Mesenchymal stem cell (in vitro differentiated cells and primary cell): Measurements from ENCODE around the gene TUBE1.

Experiments used
- DNase-seq: peaks from one replicate; pipeline ENCODE4 v3.0.0-alpha.2; 2013
- H2AFZ ChIP-seq: one replicate; pipeline ENCODE4 v1.6.1; 2013; ENCODE audit warnings: low read depth, mild to moderate bottlenecking, control low read depth, inconsistent platforms, low read length, moderate library complexity
- H2AK5ac ChIP-seq: 2 replicates; pipeline ENCODE4 v1.6.1; 2013; ENCODE audit warnings: low read length, moderate library complexity, mild to moderate bottlenecking, inconsistent platforms; ENCODE audit not compliant: severe bottlenecking
- H2BK120ac ChIP-seq: one replicate; pipeline ENCODE4 v1.6.1; 2013; ENCODE audit warnings: low read depth, mild to moderate bottlenecking, inconsistent platforms, low read length, moderate library complexity
- H2BK12ac ChIP-seq, 2 experiments: one replicate each; pipeline ENCODE4 v1.6.1; 2013; ENCODE audit warnings: inconsistent platforms in 2 of 2, low read length in 2 of 2, mild to moderate bottlenecking in 2 of 2, moderate library complexity in 2 of 2, control low read depth in 1 of 2
- H2BK15ac ChIP-seq: one replicate; pipeline ENCODE4 v1.6.1; 2013; ENCODE audit warnings: mild to moderate bottlenecking, low read depth, inconsistent platforms; ENCODE audit not compliant: poor library complexity, severe bottlenecking
- H2BK5ac ChIP-seq: 2 replicates; pipeline ENCODE4 v1.6.1; 2013; ENCODE audit warnings: low read depth, mild to moderate bottlenecking, low read length, control low read depth, inconsistent platforms; ENCODE audit not compliant: poor library complexity, severe bottlenecking
- H3K14ac ChIP-seq, 2 experiments: one replicate each; pipeline ENCODE4 v1.6.1; 2013; ENCODE audit warnings: inconsistent platforms in 2 of 2, low read length in 2 of 2, control low read depth in 1 of 2, mild to moderate bottlenecking in 1 of 2, moderate library complexity in 1 of 2
- H3K18ac ChIP-seq, 2 experiments: one replicate each; pipeline ENCODE4 v1.6.1; 2013; ENCODE audit warnings: inconsistent platforms in 2 of 2, low read length in 2 of 2, control low read depth in 1 of 2, low read depth in 1 of 2, mild to moderate bottlenecking in 1 of 2
- H3K23ac ChIP-seq, 2 experiments: one replicate each; pipeline ENCODE4 v1.6.1; 2013; ENCODE audit warnings: inconsistent platforms in 2 of 2, low read length in 2 of 2, mild to moderate bottlenecking in 2 of 2, moderate library complexity in 2 of 2, control low read depth in 1 of 2
- H3K27ac ChIP-seq: 2 replicates; pipeline ENCODE4 v1.5.1; 2013; ENCODE audit warnings: mild to moderate bottlenecking, moderate library complexity, low read length, control low read depth, inconsistent platforms; ENCODE audit not compliant: poor library complexity, severe bottlenecking
- H3K27me3 ChIP-seq, 2 experiments: 2 replicates each; pipeline versions ENCODE4 v1.6.1 to v1.7.0; 2013; ENCODE audit warnings: low read length in 2 of 2, mild to moderate bottlenecking in 2 of 2, moderate library complexity in 2 of 2, control low read depth in 1 of 2, inconsistent platforms in 1 of 2; ENCODE audit not compliant: control insufficient read depth in 1 of 2, insufficient read depth in 1 of 2
- H3K36me3 ChIP-seq, 2 experiments: 2 replicates each; pipeline versions ENCODE4 v1.6.1 to v1.7.0; 2013; ENCODE audit warnings: low read length in 2 of 2, control low read depth in 1 of 2, inconsistent platforms in 1 of 2, low read depth in 1 of 2, mild to moderate bottlenecking in 1 of 2; ENCODE audit not compliant: insufficient read depth in 2 of 2, control insufficient read depth in 1 of 2
- H3K4ac ChIP-seq, 2 experiments: one replicate each; pipeline ENCODE4 v1.6.1; 2013; ENCODE audit warnings: inconsistent platforms in 2 of 2, low read length in 2 of 2, mild to moderate bottlenecking in 2 of 2, moderate library complexity in 2 of 2, control low read depth in 1 of 2, low read depth in 1 of 2
- H3K4me1 ChIP-seq: 2 replicates; pipeline ENCODE4 v1.6.1; 2013; ENCODE audit warnings: low read depth, low read length, control low read depth; ENCODE audit not compliant: control insufficient read depth, insufficient read depth
- H3K4me2 ChIP-seq: 2 replicates; pipeline ENCODE4 v1.6.1; 2013; ENCODE audit warnings: low read length, mild to moderate bottlenecking, inconsistent platforms; ENCODE audit not compliant: poor library complexity, severe bottlenecking
- H3K4me3 ChIP-seq, 2 experiments: 2 replicates each; pipeline versions ENCODE4 v1.5.1 to v1.7.0; 2013; ENCODE audit warnings: low read length in 2 of 2, mild to moderate bottlenecking in 2 of 2, control low read depth in 1 of 2, low read depth in 1 of 2; ENCODE audit not compliant: insufficient read depth in 1 of 2
- H3K79me1 ChIP-seq: replicated peaks from 2 replicates; pipeline ENCODE4 v1.6.1; 2013; ENCODE audit warnings: mild to moderate bottlenecking, control low read depth, low read length, inconsistent platforms; ENCODE audit not compliant: poor library complexity, severe bottlenecking
- H3K9ac ChIP-seq: 2 replicates; pipeline ENCODE4 v1.7.0; 2013; ENCODE audit warnings: mild to moderate bottlenecking, low read length, moderate library complexity
- H3K9me3 ChIP-seq: 2 replicates; pipeline ENCODE4 v1.7.0; 2013; ENCODE audit warnings: mild to moderate bottlenecking, low read length; ENCODE audit not compliant: control insufficient read depth
- H4K8ac ChIP-seq: one replicate; pipeline ENCODE4 v1.6.1; 2013; ENCODE audit warnings: inconsistent platforms, mild to moderate bottlenecking, low read length, moderate library complexity
- H4K91ac ChIP-seq: one replicate; pipeline ENCODE4 v1.6.1; 2013; ENCODE audit warnings: mild to moderate bottlenecking, low read length, inconsistent platforms
- WGBS: methylation state at CpG from one replicate; pipeline ENCODE4 v1.1.7; 2013; ENCODE audit warnings: mixed read lengths; 5-methylcytosine and 5-hydroxymethylcytosine counted together

TUBE1 gene

DNA sequence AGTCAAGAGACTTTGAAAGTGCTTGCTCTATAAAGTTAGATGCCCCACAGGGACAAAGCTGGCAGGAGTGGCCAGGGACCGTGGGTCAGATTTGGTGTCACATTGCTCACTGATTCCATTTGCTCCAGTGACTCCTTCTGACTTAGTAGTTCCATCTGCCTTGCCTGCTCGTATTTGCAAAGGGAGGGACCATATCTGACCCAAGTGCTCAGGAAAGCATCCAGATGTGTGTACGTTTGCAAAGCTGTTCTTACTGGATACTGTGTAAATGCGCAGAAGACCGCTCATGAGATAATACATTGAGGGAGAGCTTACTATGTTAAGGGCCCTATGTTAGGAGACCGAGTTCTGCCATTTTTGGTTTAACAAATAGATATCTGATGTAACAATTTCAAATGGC, 54.6 kb downstream of the TUBE1 start:
- H4K8ac ChIP-seq = no peak overlapping the region
- H2AFZ ChIP-seq = no peak overlapping the region
- H3K4ac ChIP-seq = no peak overlapping the region
- no peak overlapping the region for H2AK5ac ChIP-seq
- H3K4me1 ChIP-seq = peaks cover 3% of the 10 kb centered on the region
- H3K36me3 ChIP-seq = no peaks in the 10 kb centered on the region
- H4K91ac ChIP-seq = no peak overlapping the region
- H3K27me3 ChIP-seq = no peaks in the 10 kb centered on the region
- H3K27ac ChIP-seq = no peak overlapping the region
- H3K18ac ChIP-seq = no peak overlapping the region
- H2BK120ac ChIP-seq = no peak overlapping the region
- no peak overlapping the region for H2BK5ac ChIP-seq
- H3K4me3 ChIP-seq = no peak overlapping the region
- no peak overlapping the region for H3K14ac ChIP-seq
- peak overlapping the region; percentile 21 to 64 for H2BK12ac ChIP-seq
- H3K9me3 ChIP-seq = no peaks in the 10 kb centered on the region
- no peak overlapping the region for H3K9ac ChIP-seq
- H2BK15ac ChIP-seq = no peak overlapping the region
- WGBS = 79% methylated on average over 5 of the region's 6 CpGs
- H3K23ac ChIP-seq = no peak overlapping the region
- no peaks in the 10 kb centered on the region for H3K79me1 ChIP-seq
- no peak overlapping the region for H3K4me2 ChIP-seq
- no peak for DNase-seq

GRCh38 chr6:112031960-112032359, 55.3 kb downstream of the TUBE1 start:
- H3K9me3 ChIP-seq = no peaks in the 10 kb centered on the region
- H2AK5ac ChIP-seq = no peak overlapping the region
- no peak overlapping the region for H3K27ac ChIP-seq
- H3K23ac ChIP-seq = no peak overlapping the region
- no peaks in the 10 kb centered on the region for H3K4me1 ChIP-seq
- H3K18ac ChIP-seq = no peak overlapping the region
- no peak overlapping the region for H3K4me3 ChIP-seq
- no peaks in the 10 kb centered on the region for H3K36me3 ChIP-seq
- H2BK15ac ChIP-seq = no peak overlapping the region
- H4K8ac ChIP-seq = no peak overlapping the region
- H3K27me3 ChIP-seq = no peaks in the 10 kb centered on the region
- no peak overlapping the region for H2BK120ac ChIP-seq
- H2BK12ac ChIP-seq = no peak overlapping the region
- no peak overlapping the region for H3K14ac ChIP-seq
- H3K79me1 ChIP-seq = no peaks in the 10 kb centered on the region
- H3K4ac ChIP-seq = no peak overlapping the region
- H2AFZ ChIP-seq = no peak overlapping the region
- 95% methylated on average over 4 of the region's 6 CpGs for WGBS
- H4K91ac ChIP-seq = no peak overlapping the region
- H3K9ac ChIP-seq = no peak overlapping the region
- H2BK5ac ChIP-seq = no peak overlapping the region
- DNase-seq = no peak
- no peak overlapping the region for H3K4me2 ChIP-seq

DNA sequence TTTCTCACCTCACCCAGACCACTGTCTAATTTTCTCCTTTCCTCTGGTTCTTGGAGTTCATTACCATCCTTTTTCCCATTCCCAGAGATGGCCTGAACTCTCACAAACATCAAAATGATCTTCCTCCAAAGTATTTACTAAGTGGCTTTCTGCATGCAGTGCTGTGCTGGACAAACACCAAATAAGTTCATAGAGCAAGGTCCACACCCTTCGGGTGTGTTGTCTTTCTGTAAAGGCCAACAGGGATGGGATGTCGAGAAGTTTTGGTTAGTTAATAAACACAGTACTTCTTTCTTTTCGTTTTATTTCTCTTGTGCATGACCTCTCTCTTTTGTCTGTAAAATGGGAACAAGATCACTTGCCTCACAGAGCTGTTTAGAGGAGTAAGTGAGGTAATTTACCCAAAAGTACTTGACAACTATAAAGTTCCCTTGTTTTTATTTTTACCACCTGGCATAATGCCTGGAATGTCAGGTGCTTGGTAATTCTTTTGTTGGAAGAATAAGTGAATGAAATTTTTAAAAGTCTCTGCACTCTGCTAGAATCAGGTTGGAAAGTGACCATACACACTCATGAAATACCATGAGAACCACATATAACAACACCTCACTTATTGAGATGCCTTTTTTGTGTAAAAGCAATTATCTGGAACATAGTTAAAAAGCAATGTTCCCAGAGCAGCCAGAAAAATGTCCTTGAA, 56.2 kb downstream of the TUBE1 start:
- H2BK120ac ChIP-seq = no peak overlapping the region
- H3K4me3 ChIP-seq = no peak overlapping the region
- no peak overlapping the region for H3K14ac ChIP-seq
- 75% methylated on average over 1 of the region's 3 CpGs for WGBS
- H3K4me1 ChIP-seq = no peaks in the 10 kb centered on the region
- H3K23ac ChIP-seq = no peak overlapping the region
- no peak overlapping the region for H3K27ac ChIP-seq
- H2AFZ ChIP-seq = no peak overlapping the region
- H2BK12ac ChIP-seq = no peak overlapping the region
- H2BK5ac ChIP-seq = no peak overlapping the region
- no peak overlapping the region for H3K4me2 ChIP-seq
- no peaks in the 10 kb centered on the region for H3K27me3 ChIP-seq
- peak overlapping the region; percentile 28 for H3K9ac ChIP-seq
- no peaks in the 10 kb centered on the region for H3K36me3 ChIP-seq
- no peak overlapping the region for H3K4ac ChIP-seq
- no peak for DNase-seq
- H2AK5ac ChIP-seq = no peak overlapping the region
- H3K9me3 ChIP-seq = no peaks in the 10 kb centered on the region
- no peak overlapping the region for H3K18ac ChIP-seq
- H4K8ac ChIP-seq = no peak overlapping the region
- no peak overlapping the region for H4K91ac ChIP-seq
- H2BK15ac ChIP-seq = no peak overlapping the region
- no peaks in the 10 kb centered on the region for H3K79me1 ChIP-seq

DNA sequence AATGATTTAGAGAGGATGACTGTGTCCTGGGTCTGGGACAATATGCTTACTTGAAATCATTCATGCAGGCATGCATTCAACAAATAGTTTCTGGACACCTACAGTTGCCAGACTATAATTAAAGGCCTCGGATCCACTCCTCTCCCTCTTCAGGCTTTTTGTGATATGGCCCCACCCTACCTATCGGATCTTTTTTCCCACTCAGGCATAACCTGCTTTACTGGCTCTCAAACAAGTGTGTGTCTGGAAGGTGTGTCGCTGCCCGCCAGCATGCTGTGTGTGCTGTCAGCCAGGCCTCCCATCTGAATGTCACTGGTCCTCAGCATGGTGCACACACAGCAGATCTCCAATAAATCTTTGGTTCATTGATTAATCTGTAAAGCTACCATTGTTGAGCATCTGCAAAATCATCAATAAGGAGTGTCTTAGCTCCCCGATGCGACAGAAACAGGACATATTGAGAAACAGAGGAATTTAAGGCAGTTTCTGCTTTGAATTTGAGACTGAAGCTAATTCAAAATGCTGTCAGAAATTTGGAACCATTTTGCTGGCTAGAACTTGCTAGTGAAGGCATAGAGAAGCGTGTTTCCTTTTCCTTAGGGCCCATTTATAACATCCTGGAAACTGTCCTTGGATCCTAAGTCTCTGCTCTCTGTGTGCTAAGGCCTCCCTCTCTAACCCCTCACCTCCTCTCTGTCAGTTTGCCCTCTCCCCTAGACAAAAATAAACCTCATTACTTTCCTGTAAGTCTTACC, 56.9 kb downstream of the TUBE1 start:
- no peak overlapping the region for H3K4me2 ChIP-seq
- H3K79me1 ChIP-seq = no peaks in the 10 kb centered on the region
- H3K4ac ChIP-seq = no peak overlapping the region
- H2BK5ac ChIP-seq = no peak overlapping the region
- H2BK120ac ChIP-seq = no peak overlapping the region
- H3K14ac ChIP-seq = no peak overlapping the region
- H2AK5ac ChIP-seq = no peak overlapping the region
- no peak overlapping the region for H3K18ac ChIP-seq
- no peak overlapping the region for H4K8ac ChIP-seq
- H3K27ac ChIP-seq = no peak overlapping the region
- no peak overlapping the region for H3K23ac ChIP-seq
- H2BK15ac ChIP-seq = no peak overlapping the region
- no peaks in the 10 kb centered on the region for H3K4me1 ChIP-seq
- no peak overlapping the region for H3K4me3 ChIP-seq
- 91% methylated on average over 6 of the region's 7 CpGs for WGBS
- no peaks in the 10 kb centered on the region for H3K27me3 ChIP-seq
- H3K9ac ChIP-seq = peak overlapping the region; percentile 28
- H2AFZ ChIP-seq = no peak overlapping the region
- no peaks in the 10 kb centered on the region for H3K9me3 ChIP-seq
- no peaks in the 10 kb centered on the region for H3K36me3 ChIP-seq
- DNase-seq = no peak
- no peak overlapping the region for H4K91ac ChIP-seq
- H2BK12ac ChIP-seq = no peak overlapping the region
